Kidney epithelial cell (primary cell): ENCODE data around the gene DLG3. TPM values are rescaled to one million over a fixed set of nuclear protein-coding genes. Genes with fewer than 3 reads are reported as not detected.

Experiments
- DNase-seq: peaks from one replicate; pipeline ENCODE4 v3.0.0-alpha.2; 2010; ENCODE audit warnings: low read depth
- H3K27me3 ChIP-seq: 2 replicates; pipeline ENCODE4 v1.6.0; 2011; ENCODE audit warnings: low read length; ENCODE audit not compliant: control insufficient read depth, insufficient read depth
- H3K36me3 ChIP-seq: 2 replicates; pipeline ENCODE4 v1.5.1; 2011; ENCODE audit warnings: low read length; ENCODE audit not compliant: control insufficient read depth, insufficient read depth
- H3K4me3 ChIP-seq: 2 replicates; pipeline ENCODE4 v1.5.1; 2011; ENCODE audit warnings: low read depth, mild to moderate bottlenecking, control low read depth, low read length
- total RNA-seq: library from RNA; depleted of rRNA; stranded (reverse); fragments of >200 nt; gene quantifications from 2 replicates; pipeline ENCODE4 v1.2.3, GENCODE V29; 2015
- TF ChIP-seq, protein P1 (sequence below): IDR thresholded peaks from 2 replicates; pipeline ENCODE4 v1.5.1; 2011; ENCODE audit warnings: mild to moderate bottlenecking, moderate library complexity, low read length, control low read depth, inconsistent platforms; ENCODE audit not compliant: insufficient read depth, poor library complexity, severe bottlenecking

Gene DLG3
- total RNA-seq, 1 donor from 2014 or later, result 37.6 TPM

DNA sequence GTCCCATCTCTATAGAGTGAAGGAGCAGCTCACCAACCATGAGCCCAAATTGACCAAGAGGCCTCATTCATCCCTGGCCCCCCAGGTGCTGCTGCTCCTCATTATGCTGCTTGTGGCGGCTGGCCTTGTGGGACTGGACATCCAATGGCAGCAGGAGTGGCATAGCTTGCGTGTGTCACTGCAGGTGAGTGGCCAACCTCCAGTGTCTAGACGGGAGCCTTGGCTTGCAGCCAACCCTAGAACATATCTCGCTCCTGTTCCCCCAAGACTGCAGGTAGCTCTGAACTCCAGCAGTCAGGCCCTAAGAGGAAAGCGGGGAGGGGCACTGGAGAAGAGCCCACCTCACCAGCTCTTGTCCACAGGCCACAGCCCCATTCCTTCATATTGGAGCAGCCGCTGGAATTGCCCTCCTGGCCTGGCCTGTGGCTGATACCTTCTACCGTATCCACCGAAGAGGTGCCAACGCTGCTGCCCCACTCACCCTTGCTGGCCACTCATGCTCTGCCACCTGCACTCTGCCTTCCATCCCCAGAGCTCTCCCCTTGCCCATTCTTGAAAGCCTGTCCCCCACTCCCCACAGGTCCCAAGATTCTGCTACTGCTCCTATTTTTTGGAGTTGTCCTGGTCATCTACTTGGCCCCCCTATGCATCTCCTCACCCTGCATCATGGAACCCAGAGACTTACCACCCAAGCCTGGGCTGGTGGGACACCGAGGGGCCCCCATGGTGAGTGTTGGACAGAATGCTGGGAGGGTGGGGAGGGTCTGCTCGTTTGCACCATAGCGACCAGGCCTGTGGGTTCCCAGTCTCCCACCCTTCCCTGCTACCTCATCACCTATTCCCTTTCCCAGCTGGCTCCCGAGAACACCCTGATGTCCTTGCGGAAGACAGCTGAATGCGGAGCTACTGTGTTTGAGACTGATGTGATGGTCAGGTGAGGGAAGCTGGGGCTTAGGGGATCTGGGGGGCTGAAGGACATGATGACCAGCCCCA lies 18.1 kb upstream of the DLG3 start:
- H3K36me3 ChIP-seq, result no peaks in the 10 kb centered on the region
- no peak overlapping the region for H3K4me3 ChIP-seq
- TF ChIP-seq, protein P1, sequence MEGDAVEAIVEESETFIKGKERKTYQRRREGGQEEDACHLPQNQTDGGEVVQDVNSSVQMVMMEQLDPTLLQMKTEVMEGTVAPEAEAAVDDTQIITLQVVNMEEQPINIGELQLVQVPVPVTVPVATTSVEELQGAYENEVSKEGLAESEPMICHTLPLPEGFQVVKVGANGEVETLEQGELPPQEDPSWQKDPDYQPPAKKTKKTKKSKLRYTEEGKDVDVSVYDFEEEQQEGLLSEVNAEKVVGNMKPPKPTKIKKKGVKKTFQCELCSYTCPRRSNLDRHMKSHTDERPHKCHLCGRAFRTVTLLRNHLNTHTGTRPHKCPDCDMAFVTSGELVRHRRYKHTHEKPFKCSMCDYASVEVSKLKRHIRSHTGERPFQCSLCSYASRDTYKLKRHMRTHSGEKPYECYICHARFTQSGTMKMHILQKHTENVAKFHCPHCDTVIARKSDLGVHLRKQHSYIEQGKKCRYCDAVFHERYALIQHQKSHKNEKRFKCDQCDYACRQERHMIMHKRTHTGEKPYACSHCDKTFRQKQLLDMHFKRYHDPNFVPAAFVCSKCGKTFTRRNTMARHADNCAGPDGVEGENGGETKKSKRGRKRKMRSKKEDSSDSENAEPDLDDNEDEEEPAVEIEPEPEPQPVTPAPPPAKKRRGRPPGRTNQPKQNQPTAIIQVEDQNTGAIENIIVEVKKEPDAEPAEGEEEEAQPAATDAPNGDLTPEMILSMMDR, result no peak
- no peak for DNase-seq
- H3K27me3 ChIP-seq, result no peaks in the 10 kb centered on the region

DNA sequence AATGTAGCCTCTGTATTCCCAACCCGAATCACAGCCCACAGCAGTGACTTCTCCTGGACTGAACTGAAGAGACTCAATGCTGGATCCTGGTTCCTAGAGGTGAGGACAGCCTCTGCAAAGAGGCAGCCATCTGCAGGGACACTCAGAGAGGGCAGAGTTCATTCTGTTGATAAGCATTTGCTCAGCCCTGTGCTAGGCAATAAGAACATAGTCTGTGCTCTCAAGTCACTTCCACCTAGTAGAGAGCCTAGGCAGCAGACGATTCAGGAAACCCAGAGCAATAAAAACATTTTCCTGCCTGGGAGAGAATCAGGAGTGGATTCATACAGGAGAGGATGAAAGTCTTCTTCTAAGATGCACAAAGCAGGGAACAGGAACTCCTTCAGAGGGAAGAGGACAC lies 17.3 kb upstream of the DLG3 start:
- TF ChIP-seq, protein P1, result no peak

DNA sequence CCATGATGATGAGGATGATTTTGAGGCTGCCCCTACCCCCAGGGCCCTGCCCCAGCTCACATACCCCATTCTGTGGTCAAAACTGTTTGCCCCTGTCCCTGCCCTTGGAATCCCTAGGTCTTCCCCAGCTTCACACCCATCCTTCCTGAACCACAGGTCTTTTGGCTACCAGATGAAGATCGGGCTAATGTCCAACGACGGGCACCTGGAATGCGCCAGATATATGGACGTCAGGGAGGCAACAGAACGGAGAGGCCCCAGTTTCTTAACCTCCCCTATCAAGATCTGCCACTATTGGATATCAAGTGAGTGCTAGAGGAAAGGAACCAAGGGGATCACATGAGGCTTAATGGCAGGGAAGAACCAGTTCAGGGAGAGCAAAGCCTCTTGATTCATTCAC lies 14.9 kb upstream of the DLG3 start:
- TF ChIP-seq, protein P1, result no peak
- DNase-seq, result no peak
- H3K36me3 ChIP-seq, result no peaks in the 10 kb centered on the region
- H3K27me3 ChIP-seq, result no peaks in the 10 kb centered on the region
- H3K4me3 ChIP-seq, result no peak overlapping the region

More for the DNA sequence above, 17.3 kb upstream of the DLG3 start:
- H3K36me3 ChIP-seq, result no peaks in the 10 kb centered on the region
- no peak overlapping the region for H3K4me3 ChIP-seq
- H3K27me3 ChIP-seq, result no peaks in the 10 kb centered on the region
- no peak for DNase-seq

DNA sequence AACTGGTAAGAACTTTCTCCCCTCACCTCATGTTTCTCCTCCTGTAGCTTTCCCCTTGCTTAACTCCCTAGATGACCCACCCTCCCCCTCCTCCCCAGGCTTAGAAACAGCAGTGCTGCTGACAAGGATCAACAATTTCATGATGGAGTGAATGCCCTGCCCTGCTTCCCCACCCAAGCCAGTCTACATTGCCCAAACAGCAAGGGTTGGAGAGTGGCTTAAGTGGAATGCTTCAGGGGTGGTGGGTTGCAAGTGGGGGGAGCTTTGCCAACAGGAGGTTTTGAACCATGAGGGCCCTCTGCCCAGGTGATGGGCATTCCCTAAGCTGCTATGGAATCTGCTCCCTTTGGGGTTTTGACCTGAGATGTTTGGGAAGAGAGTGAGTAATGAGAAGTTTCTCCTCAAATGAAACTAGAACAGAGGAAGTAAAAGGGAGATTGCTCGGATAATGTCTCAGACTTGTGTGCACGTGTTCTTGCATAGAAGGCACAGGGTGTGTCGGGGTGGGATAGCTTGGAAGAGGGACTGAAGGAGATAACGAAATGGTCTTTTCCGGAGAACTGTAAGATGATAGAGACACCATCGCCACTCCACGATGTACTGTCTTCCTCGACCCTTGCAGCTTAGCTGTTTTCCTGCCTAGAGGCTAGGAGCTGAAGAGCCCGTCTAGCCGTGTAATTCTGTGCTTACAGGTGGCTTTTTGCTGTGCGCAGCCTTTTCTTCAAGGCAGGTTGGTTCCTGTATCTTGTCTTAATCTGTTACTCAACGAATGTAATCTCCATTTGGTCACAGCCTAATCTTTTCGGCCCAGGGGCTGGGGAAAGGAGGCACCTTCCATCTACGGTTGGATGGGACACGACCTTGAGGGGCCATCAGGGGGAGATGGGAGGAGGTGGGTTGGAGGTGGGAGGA lies 11.4 kb upstream of the DLG3 start:
- Histone ChIP-seq H3K27me3 (no peaks in the 10 kb centered on the region), H3K4me3 (peak overlapping the region; percentile 55), H3K36me3 (no peaks in the 10 kb centered on the region)
- TF ChIP-seq, protein P1, result no peak
- DNase-seq, result no peak

DNA sequence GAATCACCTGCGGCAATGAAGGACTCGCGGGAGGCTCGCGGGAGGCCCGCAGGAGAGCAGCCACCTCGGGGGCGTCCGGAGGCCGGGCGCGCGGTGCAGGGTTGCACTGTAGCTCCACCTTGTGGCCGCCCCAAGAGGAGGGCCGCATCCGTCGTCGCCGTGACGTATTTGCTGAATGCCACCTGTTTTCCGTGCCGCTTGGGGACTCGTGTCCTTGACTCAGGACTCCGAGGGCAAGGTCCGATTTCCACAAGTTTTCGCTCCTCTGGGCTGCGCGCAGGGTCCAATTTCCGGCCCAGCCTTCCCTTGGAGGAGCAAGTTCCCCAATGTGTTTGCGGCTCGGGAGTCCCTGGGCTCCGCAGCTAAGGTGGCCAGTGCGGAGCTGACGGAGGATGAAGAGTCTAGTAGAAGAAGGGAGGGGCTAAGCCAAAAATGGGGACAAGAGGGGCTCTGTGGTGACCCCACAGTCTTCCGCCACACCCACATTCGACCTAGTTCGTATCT lies 10.7 kb upstream of the DLG3 start:
- TF ChIP-seq, protein P1, result peak; percentile 68
- Histone ChIP-seq H3K4me3 (peak overlapping the region; percentile 55), H3K36me3 (no peaks in the 10 kb centered on the region), H3K27me3 (no peaks in the 10 kb centered on the region)
- no peak for DNase-seq
